Sciatic nerve (tissue), 2 donors: ENCODE measurements around the gene TAC4. TPM values are rescaled to one million over a fixed set of nuclear protein-coding genes. Genes with fewer than 3 reads are reported as not detected.
"Not testable (repeated sequence)": the region's sequence is repeated elsewhere in the genome, so short reads cannot be mapped to it uniquely, and the experiment has no call there.

Experiments
- ATAC-seq: fragments of 200-7000 bp; cut with Tn5 transposase; one replicate; pipeline ENCODE4 v1.9.1; 2020; ENCODE audit warnings: mild to moderate bottlenecking, moderate library complexity
- DNase-seq: peaks from one replicate; pipeline ENCODE4 v3.0.0-alpha.2; 2020; ENCODE audit warnings: low spot score
- intact Hi-C: fragments of 100-400 bp; cut with DNase I; formaldehyde crosslinking; loops from one replicate; pipeline ENCODE4 v1.14.2; 2022
- total RNA-seq: library from RNA; stranded (reverse); fragmentation: NEBNext Ultra II Directional; extraction: Animal tissue kit (Norgen Biotek cat#: 25700); gene quantifications from one replicate; pipeline ENCODE4 v1.2.1, GENCODE V29; 2021
- donor health status: DM: no; HTN: no; CAD: no.
- donor health status: DM: no; HTN: no; CAD: no.

The TAC4 gene
- total RNA-seq, 1 donor from 2014 or later: not detected

- intact Hi-C loops: loop anchor here (10.0 kb wide), 1 partner anchor 136 kb away; no protein-coding TSS in a partner anchor
- ATAC-seq (peak; percentile 8), DNase-seq (no peak)
Measured at GRCh38 chr17:49850772-49851386, 3.0 kb upstream of the TAC4 start.

- ATAC-seq (no peak), DNase-seq (no peak)
- intact Hi-C loops: loop anchor here (10.0 kb wide), 1 partner anchor 135 kb away; no protein-coding TSS in a partner anchor
Measured at GRCh38 chr17:49850218-49850610, 2.3 kb upstream of the TAC4 start.

- ATAC-seq (no peak), DNase-seq (no peak)
- intact Hi-C loops: no loop called here
Measured at GRCh38 chr17:49848739-49849138, 870 bp upstream of the TAC4 start.

GRCh38 chr17:49846938-49847712, 744 bp downstream of the TAC4 start:
- intact Hi-C loops: no loop called here
- DNase-seq (no peak), ATAC-seq (no peak)

- intact Hi-C loops: no loop called here
- ATAC-seq (peak; percentile 54), DNase-seq (no peak)
Measured at GRCh38 chr17:49845321-49845720, 2.5 kb downstream of the TAC4 start.

GRCh38 chr17:49843774-49844350, 4.0 kb downstream of the TAC4 start:
- ATAC-seq (no peak), DNase-seq (no peak)
- intact Hi-C loops: no loop called here

GRCh38 chr17:49842846-49843245, 5.0 kb downstream of the TAC4 start:
- no peak for DNase-seq
- ATAC-seq: no peak
- intact Hi-C loops: no loop called here

- intact Hi-C loops: no loop called here
- DNase-seq (no peak), ATAC-seq (no peak)
Measured at GRCh38 chr17:49842371-49842770, 5.5 kb downstream of the TAC4 start.

- DNase-seq (no peak), ATAC-seq (no peak)
- intact Hi-C loops: no loop called here
Measured at GRCh38 chr17:49841548-49841947, 6.3 kb downstream of the TAC4 start.

GRCh38 chr17:49839455-49839854, 8.4 kb downstream of the TAC4 start:
- ATAC-seq: no peak
- intact Hi-C loops: no loop called here
- DNase-seq: no peak

GRCh38 chr17:49836111-49837030, 11.5 kb downstream of the TAC4 start:
- ATAC-seq: peak; percentile 51
- no peak for DNase-seq
- intact Hi-C loops: no loop called here

- DNase-seq: no peak
- intact Hi-C loops: no loop called here
- no peak for ATAC-seq
Measured at GRCh38 chr17:49835472-49835871, 12.4 kb downstream of the TAC4 start.

GRCh38 chr17:49834118-49834743, 13.6 kb downstream of the TAC4 start:
- ATAC-seq (no peak), DNase-seq (no peak)
- intact Hi-C loops: no loop called here

- no peak for ATAC-seq
- DNase-seq: no peak
- intact Hi-C loops: no loop called here
Measured at GRCh38 chr17:49832840-49833599, 14.8 kb downstream of the TAC4 start.

GRCh38 chr17:49830605-49831004, 17.3 kb downstream of the TAC4 start:
- intact Hi-C loops: no loop called here
- DNase-seq: no peak
- no peak for ATAC-seq

GRCh38 chr17:49829026-49829425, 18.8 kb downstream of the TAC4 start:
- ATAC-seq (no peak), DNase-seq (no peak)
- intact Hi-C loops: no loop called here

GRCh38 chr17:49828325-49828724, 19.5 kb downstream of the TAC4 start:
- intact Hi-C loops: not testable (repeated sequence)
- peak; percentile 46 for ATAC-seq

GRCh38 chr17:49825645-49826044, 22.2 kb downstream of the TAC4 start:
- DNase-seq (no peak), ATAC-seq (no peak)
- intact Hi-C loops: no loop called here

More at GRCh38 chr17:49828325-49828724, 19.5 kb downstream of the TAC4 start:
- not testable (repeated sequence) for DNase-seq
